PC-3 (cell line): ENCODE results near the gene ZBTB16.

Experiments
- EZH2 ChIP-seq: fragments of 300-600 bp; sonication (generic); IDR thresholded peaks from one replicate; pipeline ENCODE4 v1.6.1; 2017; ENCODE audit warnings: antibody characterized with exemption, mild to moderate bottlenecking, low read length; ENCODE audit not compliant: unreplicated experiment
- EZH2phosphoT487 ChIP-seq: fragments of 300-600 bp; sonication (generic); IDR thresholded peaks from 2 replicates; pipeline ENCODE4 v1.6.1; 2018; ENCODE audit warnings: mild to moderate bottlenecking, antibody characterized with exemption, low read length, borderline replicate concordance
- TF ChIP-seq, protein P1 (sequence below): fragments of 300-600 bp; sonication (generic); conservative IDR thresholded peaks from 2 replicates; pipeline ENCODE4 v1.5.1; 2017; ENCODE audit warnings: antibody characterized with exemption, low read depth, mild to moderate bottlenecking, low read length

GRCh38 chr11:114153224-114153623 is 93.7 kb downstream of the ZBTB16 start:
- TF ChIP-seq, protein P1, sequence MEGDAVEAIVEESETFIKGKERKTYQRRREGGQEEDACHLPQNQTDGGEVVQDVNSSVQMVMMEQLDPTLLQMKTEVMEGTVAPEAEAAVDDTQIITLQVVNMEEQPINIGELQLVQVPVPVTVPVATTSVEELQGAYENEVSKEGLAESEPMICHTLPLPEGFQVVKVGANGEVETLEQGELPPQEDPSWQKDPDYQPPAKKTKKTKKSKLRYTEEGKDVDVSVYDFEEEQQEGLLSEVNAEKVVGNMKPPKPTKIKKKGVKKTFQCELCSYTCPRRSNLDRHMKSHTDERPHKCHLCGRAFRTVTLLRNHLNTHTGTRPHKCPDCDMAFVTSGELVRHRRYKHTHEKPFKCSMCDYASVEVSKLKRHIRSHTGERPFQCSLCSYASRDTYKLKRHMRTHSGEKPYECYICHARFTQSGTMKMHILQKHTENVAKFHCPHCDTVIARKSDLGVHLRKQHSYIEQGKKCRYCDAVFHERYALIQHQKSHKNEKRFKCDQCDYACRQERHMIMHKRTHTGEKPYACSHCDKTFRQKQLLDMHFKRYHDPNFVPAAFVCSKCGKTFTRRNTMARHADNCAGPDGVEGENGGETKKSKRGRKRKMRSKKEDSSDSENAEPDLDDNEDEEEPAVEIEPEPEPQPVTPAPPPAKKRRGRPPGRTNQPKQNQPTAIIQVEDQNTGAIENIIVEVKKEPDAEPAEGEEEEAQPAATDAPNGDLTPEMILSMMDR: no peak
- TF ChIP-seq EZH2 (no peak), EZH2phosphoT487 (no peak)
